HEK293 (cell line): ENCODE measurements around the gene NARF.

Source experiments
- CTCF ChIA-PET: fragments of 350-600 bp; formaldehyde crosslinking; extraction: SDS; loops from one replicate; lab custom pipeline; 2021; ENCODE audit warnings: antibody characterized with exemption; lab: Yijun Ruan, JAX
- POLR2A ChIA-PET: fragments of 300-600 bp; formaldehyde crosslinking; extraction: SDS; loops from one replicate; lab custom pipeline; 2020; ENCODE audit warnings: antibody characterized with exemption, inconsistent platforms; lab: Yijun Ruan, JAX
- H3K27ac ChIP-seq: fragments of 200-500 bp; sonication (Bioruptor generic); 2 replicates; pipeline ENCODE4 v1.5.1; 2014; ENCODE audit warnings: low read depth, low read length, control low read depth, inconsistent platforms; ENCODE audit errors: extremely low read depth
- H3K36me3 ChIP-seq, 2 experiments: fragments of 200-500 bp in 1 of 2; sonication (Bioruptor generic) in 1 of 2; 1 replicate in 1 of 2; 2 replicates in 1 of 2; pipeline ENCODE4 v1.5.1; 2014 to 2017; ENCODE audit warnings: inconsistent platforms in 2 of 2, low read length in 2 of 2; ENCODE audit not compliant: control insufficient read depth in 2 of 2, insufficient read depth in 1 of 2
- H3K4me1 ChIP-seq: fragments of 200-500 bp; sonication (Bioruptor generic); 2 replicates; pipeline ENCODE4 v1.5.1; 2014; ENCODE audit warnings: mild to moderate bottlenecking, low read length, inconsistent platforms; ENCODE audit not compliant: control insufficient read depth, insufficient read depth
- H3K4me3 ChIP-seq: 2 replicates; pipeline ENCODE4 v1.5.1; 2011; ENCODE audit warnings: low read depth, mild to moderate bottlenecking, control low read depth, low read length, moderate library complexity
- H3K9me3 ChIP-seq: fragments of 200-500 bp; sonication (Bioruptor generic); 2 replicates; pipeline ENCODE4 v1.5.1; 2014; ENCODE audit warnings: low read depth, low read length, inconsistent platforms; ENCODE audit not compliant: control insufficient read depth, insufficient read depth
- EGR2 ChIP-seq: fragments of 450-650 bp; formaldehyde crosslinking; IDR thresholded peaks from 2 replicates; pipeline ENCODE4 v1.5.1; 2016; ENCODE audit warnings: low read depth, missing biosample characterization, missing genetic modification characterization
- GLI2 ChIP-seq: fragments of 450-650 bp; formaldehyde crosslinking; IDR thresholded peaks from 2 replicates; pipeline ENCODE4; 2017; ENCODE audit warnings: missing biosample characterization, missing genetic modification characterization, low read depth, borderline replicate concordance
- HIC1 ChIP-seq: fragments of 450-650 bp; formaldehyde crosslinking; IDR thresholded peaks from 2 replicates; pipeline ENCODE4 v1.5.1; 2016; ENCODE audit warnings: missing biosample characterization, missing genetic modification characterization
- HOXC10 ChIP-seq: sonication (generic); formaldehyde crosslinking; IDR thresholded peaks from 2 replicates; pipeline ENCODE4 v1.8.1; 2023; ENCODE audit warnings: mild to moderate bottlenecking, missing genetic modification reagents
- IKZF3 ChIP-seq: fragments of 450-650 bp; IDR thresholded peaks from 2 replicates; pipeline ENCODE4 v1.5.0; 2018; ENCODE audit warnings: missing biosample characterization, mild to moderate bottlenecking, missing genetic modification characterization, moderate library complexity
- MYNN ChIP-seq: fragments of 450-650 bp; formaldehyde crosslinking; IDR thresholded peaks from 2 replicates; pipeline ENCODE4 v1.5.1; 2016; ENCODE audit warnings: missing biosample characterization, missing genetic modification characterization, borderline replicate concordance
- RBAK ChIP-seq: fragments of 450-650 bp; formaldehyde crosslinking; IDR thresholded peaks from 2 replicates; pipeline ENCODE4 v1.5.1; 2016; ENCODE audit warnings: missing biosample characterization, missing genetic modification characterization
- SALL2 ChIP-seq: fragments of 450-650 bp; formaldehyde crosslinking; IDR thresholded peaks from 2 replicates; pipeline ENCODE4 v1.5.0; 2017; ENCODE audit warnings: missing biosample characterization, mild to moderate bottlenecking, missing genetic modification characterization, borderline replicate concordance
- SP7 ChIP-seq: fragments of 450-650 bp; formaldehyde crosslinking; IDR thresholded peaks from 2 replicates; pipeline ENCODE4 v1.5.1; 2016; ENCODE audit warnings: missing biosample characterization, missing genetic modification characterization
- TRIM28 ChIP-seq: IDR thresholded peaks from 2 replicates; pipeline ENCODE4 v1.6.1; 2011; ENCODE audit warnings: low read length, control low read depth, borderline replicate concordance
- WT1 ChIP-seq: fragments of 450-650 bp; formaldehyde crosslinking; IDR thresholded peaks from 2 replicates; pipeline ENCODE4 v1.5.1; 2016; ENCODE audit warnings: missing biosample characterization, missing genetic modification characterization
- ZBTB1 ChIP-seq: fragments of 450-650 bp; formaldehyde crosslinking; IDR thresholded peaks from 2 replicates; pipeline ENCODE4 v1.5.1; 2016; ENCODE audit warnings: missing biosample characterization, missing genetic modification characterization
- ZFP69B ChIP-seq: fragments of 450-650 bp; formaldehyde crosslinking; IDR thresholded peaks from 2 replicates; pipeline ENCODE4 v1.5.1; 2016; ENCODE audit warnings: missing biosample characterization, missing genetic modification characterization
- ZNF10 ChIP-seq: fragments of 450-650 bp; formaldehyde crosslinking; IDR thresholded peaks from 2 replicates; pipeline ENCODE4 v1.5.1; 2017; ENCODE audit warnings: missing biosample characterization, missing genetic modification characterization
- ZNF121 ChIP-seq: fragments of 450-650 bp; formaldehyde crosslinking; IDR thresholded peaks from 2 replicates; pipeline ENCODE4 v1.5.1; 2016; ENCODE audit warnings: missing biosample characterization, missing genetic modification characterization
- ZNF132 ChIP-seq: fragments of 450-650 bp; formaldehyde crosslinking; IDR thresholded peaks from 2 replicates; pipeline ENCODE4 v1.5.1; 2017; ENCODE audit warnings: missing biosample characterization, missing genetic modification characterization, borderline replicate concordance
- ZNF169 ChIP-seq: fragments of 450-650 bp; formaldehyde crosslinking; IDR thresholded peaks from 2 replicates; pipeline ENCODE4 v1.5.1; 2016; ENCODE audit warnings: missing biosample characterization, missing genetic modification characterization
- ZNF223 ChIP-seq: fragments of 450-650 bp; formaldehyde crosslinking; IDR thresholded peaks from 2 replicates; pipeline ENCODE4 v1.5.1; 2016; ENCODE audit warnings: missing biosample characterization, missing genetic modification characterization
- ZNF341 ChIP-seq: fragments of 450-650 bp; formaldehyde crosslinking; IDR thresholded peaks from 2 replicates; pipeline ENCODE4; 2016; ENCODE audit warnings: low read depth, missing biosample characterization, missing genetic modification characterization
- ZNF416 ChIP-seq: fragments of 450-650 bp; formaldehyde crosslinking; IDR thresholded peaks from 2 replicates; pipeline ENCODE4 v1.5.1; 2016; ENCODE audit warnings: missing biosample characterization, missing genetic modification characterization
- ZNF426 ChIP-seq: fragments of 450-650 bp; formaldehyde crosslinking; IDR thresholded peaks from 2 replicates; pipeline ENCODE4 v1.5.1; 2017; ENCODE audit warnings: missing biosample characterization, missing genetic modification characterization, mild to moderate bottlenecking, inconsistent platforms, moderate library complexity
- ZNF501 ChIP-seq: fragments of 450-650 bp; formaldehyde crosslinking; IDR thresholded peaks from 2 replicates; pipeline ENCODE4 v1.5.1; 2016; ENCODE audit warnings: missing biosample characterization, missing genetic modification characterization
- ZNF510 ChIP-seq: fragments of 450-650 bp; formaldehyde crosslinking; IDR thresholded peaks from 2 replicates; pipeline ENCODE4 v1.5.1; 2018; ENCODE audit warnings: mild to moderate bottlenecking, missing genetic modification characterization, missing biosample characterization; ENCODE audit not compliant: insufficient replicate concordance
- ZNF513 ChIP-seq: fragments of 450-650 bp; IDR thresholded peaks from 2 replicates; pipeline ENCODE4 v1.5.1; 2018; ENCODE audit warnings: missing biosample characterization, missing genetic modification characterization
- ZNF529 ChIP-seq: fragments of 450-650 bp; formaldehyde crosslinking; IDR thresholded peaks from 2 replicates; pipeline ENCODE4 v1.5.1; 2017; ENCODE audit warnings: missing genetic modification characterization, missing biosample characterization; ENCODE audit not compliant: insufficient replicate concordance
- ZNF580 ChIP-seq: fragments of 450-650 bp; formaldehyde crosslinking; IDR thresholded peaks from 2 replicates; pipeline ENCODE4 v1.5.1; 2016; ENCODE audit warnings: missing biosample characterization, missing genetic modification characterization
- ZNF623 ChIP-seq: fragments of 450-650 bp; formaldehyde crosslinking; IDR thresholded peaks from 2 replicates; pipeline ENCODE4 v1.5.1; 2016; ENCODE audit warnings: missing biosample characterization, missing genetic modification characterization
- ZNF626 ChIP-seq: fragments of 450-650 bp; sonication (Bioruptor Pico); formaldehyde crosslinking; IDR thresholded peaks from 2 replicates; pipeline ENCODE4 v1.5.1; 2018; ENCODE audit warnings: missing biosample characterization, missing genetic modification characterization, inconsistent platforms
- ZNF658 ChIP-seq: fragments of 450-650 bp; formaldehyde crosslinking; IDR thresholded peaks from 2 replicates; pipeline ENCODE4; 2016; ENCODE audit warnings: missing biosample characterization, missing genetic modification characterization
- ZNF701 ChIP-seq: fragments of 450-650 bp; formaldehyde crosslinking; IDR thresholded peaks from 2 replicates; pipeline ENCODE4 v1.5.1; 2016; ENCODE audit warnings: missing biosample characterization, missing genetic modification characterization
- ZNF792 ChIP-seq: fragments of 450-650 bp; formaldehyde crosslinking; IDR thresholded peaks from 2 replicates; pipeline ENCODE4 v1.5.1; 2016; ENCODE audit warnings: missing biosample characterization, missing genetic modification characterization
- ZSCAN4 ChIP-seq: fragments of 450-650 bp; formaldehyde crosslinking; IDR thresholded peaks from 2 replicates; pipeline ENCODE4 v1.5.1; 2017; ENCODE audit warnings: missing biosample characterization, missing genetic modification characterization

The NARF gene

GRCh38 chr17:82449883-82450356 is 8.6 kb upstream of the NARF start:
- no peaks in the 10 kb centered on the region for H3K9me3 ChIP-seq
- POLR2A ChIA-PET, result interaction anchor here (0.6 kb wide), 1 partner anchor 307 kb away, joined by 4 read pairs; no protein-coding TSS in a partner anchor
- H3K4me3 ChIP-seq, result peak overlapping the region; percentile 82
- no peak for TF ChIP-seq EGR2 (tag by site-specific recombination)
- peak; percentile 20; the same call in 1 of the 2 replicates for TF ChIP-seq ZNF792
- no peak for TF ChIP-seq ZNF513
- no peak for TF ChIP-seq ZNF169
- no peak for TF ChIP-seq ZNF426 (tag by site-specific recombination)
- 0 out of 2 replicates have a peak, but pooled peaks have one; percentile 14 for TF ChIP-seq ZNF223 (tag by site-specific recombination)
- TF ChIP-seq SALL2, result no peak
- no peak for TF ChIP-seq SP7 (tag by site-specific recombination)
- TF ChIP-seq ZNF416 (tag by site-specific recombination), result no peak
- TF ChIP-seq ZSCAN4 (tag by site-specific recombination), result peak; percentile 64; the same call in 1 of the 2 replicates
- TF ChIP-seq ZNF132, result no peak
- no peak for TF ChIP-seq GLI2 (tag by site-specific recombination)
- TF ChIP-seq ZNF623 (tag by site-specific recombination), result peak; percentile 12; the same call in 1 of the 2 replicates
- TF ChIP-seq ZNF529 (tag by site-specific recombination), result no peak
- no peak for TF ChIP-seq MYNN (tag by site-specific recombination)
- TF ChIP-seq WT1 (tag by site-specific recombination), result no peak; the same call in 1 of the 2 replicates
- TF ChIP-seq ZFP69B (tag by site-specific recombination), result no peak
- TF ChIP-seq IKZF3 (tag by site-specific recombination), result no peak
- no peak for TF ChIP-seq ZBTB1 (tag by site-specific recombination)
- no peak for TF ChIP-seq ZNF121 (tag by site-specific recombination)
- CTCF ChIA-PET, result interaction anchor here (1.0 kb wide), 1 partner anchor 104 kb away, joined by 4 read pairs; no protein-coding TSS in a partner anchor
- H3K4me1 ChIP-seq, result peaks cover 4% of the 10 kb centered on the region; the same call in 1 of the 2 replicates
- H3K27ac ChIP-seq, result peak overlapping the region; percentile 69; the same call in 1 of the 2 replicates
- peaks cover 0 to 17% of the 10 kb centered on the region in 2 experiments; a peak in 1 of 3 replicates for H3K36me3 ChIP-seq

GRCh38 chr17:82450357-82451106 is 8.0 kb upstream of the NARF start, which contains the start of gene CYBC1:
Gene CYBC1 (minus strand): TSS chr17:82450752. CDS start chr17:82449254, 1,498 bp downstream.
- H3K27ac ChIP-seq, result peak within 1 kb of the TSS; percentile 69
- ChIA-PET CTCF (no interaction called here), POLR2A (interaction anchor here (0.6 kb wide), 1 partner anchor 424 kb away, joined by 3 read pairs; no protein-coding TSS in a partner anchor)
- peaks cover 4% of the 10 kb centered on the region; the same call in 1 of the 2 replicates for H3K4me1 ChIP-seq
- H3K4me3 ChIP-seq, result peak within 1 kb of the TSS; percentile 82
- H3K9me3 ChIP-seq, result no peaks in the 10 kb centered on the region
- peaks cover 0 to 12% of the 10 kb centered on the region in 2 experiments; a peak in 1 of 3 replicates for H3K36me3 ChIP-seq
- TF ChIP-seq HOXC10 (CRISPR knock-in tag), result peak; percentile 49; the same call in 1 of the 2 replicates
- TF ChIP-seq ZNF658 (tag by site-specific recombination), result no peak
- no peak for TF ChIP-seq ZNF510
- TF ChIP-seq RBAK (tag by site-specific recombination), result no peak
- TF ChIP-seq ZNF341 (tag by site-specific recombination), result peak; percentile 77
- no peak for TF ChIP-seq ZNF701 (tag by site-specific recombination)
- no peak for TF ChIP-seq ZNF626 (tag by site-specific recombination)
- TF ChIP-seq ZNF501 (tag by site-specific recombination), result no peak
- TF ChIP-seq TRIM28, result no peak
- no peak for TF ChIP-seq ZNF10 (tag by site-specific recombination)
- no peak for TF ChIP-seq ZNF580
- TF ChIP-seq HIC1 (tag by site-specific recombination), result no peak
